ENCODE data around the gene FAM227B. TPM values are rescaled to one million over a fixed set of nuclear protein-coding genes. Genes with fewer than 3 reads are reported as not detected.
"Not testable (repeated sequence)": the region's sequence is repeated elsewhere in the genome, so short reads cannot be mapped to it uniquely, and the experiment has no call there.

The FAM227B gene
- total RNA-seq, 2 donors from 2014 or later: 7.5 to 14.4 TPM

DNA sequence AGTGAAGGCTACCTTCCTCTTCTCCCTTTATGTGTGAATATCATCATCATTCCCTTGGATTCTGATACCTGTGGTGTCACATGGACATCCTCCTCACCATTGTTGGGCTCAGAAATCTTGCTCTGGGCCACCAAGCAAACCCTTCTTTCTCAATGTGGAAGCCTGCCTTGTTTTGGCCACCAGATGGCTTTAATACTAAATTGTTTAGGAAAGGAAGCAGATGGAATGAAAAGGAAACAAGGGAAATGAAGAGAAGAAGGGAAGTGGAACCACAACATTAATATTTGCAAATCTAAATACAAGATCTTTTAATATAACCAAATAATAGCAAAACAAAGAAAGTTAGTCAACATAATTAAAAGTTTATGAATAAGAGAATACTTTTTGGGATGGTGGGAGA, 14.0 kb downstream of the FAM227B start:
- H3K9me3 ChIP-seq: peaks cover 0 to 27% of the 10 kb centered on the region in 2 donors
- no peak overlapping the region for H3K4me3 ChIP-seq
- no peaks in the 10 kb centered on the region for H3K4me1 ChIP-seq
- no peak for TF ChIP-seq CTCF (IDR thresholded peaks at IDR 0.05)
- no peaks in the 10 kb centered on the region for H3K36me3 ChIP-seq
- H3K27me3 ChIP-seq: no peaks in the 10 kb centered on the region
- no peak for DNase-seq (ENCODE audit: low spot score)
- no peak overlapping the region for H3K27ac ChIP-seq

DNA sequence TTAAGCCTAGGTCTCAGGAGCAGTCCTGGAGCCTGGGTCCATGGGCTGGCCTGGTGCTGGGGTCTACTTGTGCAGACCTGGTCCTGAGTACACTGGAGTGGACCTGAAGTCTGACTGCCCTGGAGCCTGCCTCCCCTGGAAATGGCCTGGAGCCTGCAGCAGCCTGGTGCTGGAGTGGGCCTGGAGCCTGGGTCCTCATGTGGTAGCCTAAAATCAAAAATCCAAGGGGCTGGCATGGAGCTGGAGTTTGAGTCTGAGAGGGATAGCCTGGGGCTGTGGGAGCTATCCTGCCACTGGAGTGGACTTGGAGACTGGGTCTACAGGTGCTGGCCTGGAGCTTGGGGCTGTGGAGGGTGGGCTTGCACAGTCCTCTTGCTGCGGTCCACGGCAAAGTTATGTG, 15.0 kb downstream of the FAM227B start:
- Histone ChIP-seq H3K36me3 (no peaks in the 10 kb centered on the region), H3K4me1 (no peaks in the 10 kb centered on the region), H3K27ac (no peak overlapping the region), H3K4me3 (no peak overlapping the region), H3K9me3 (peaks cover 0 to 37% of the 10 kb centered on the region in 2 donors), H3K27me3 (no peaks in the 10 kb centered on the region)
- no peak for DNase-seq (ENCODE audit: low spot score)
- no peak for TF ChIP-seq CTCF (IDR thresholded peaks at IDR 0.05)

DNA sequence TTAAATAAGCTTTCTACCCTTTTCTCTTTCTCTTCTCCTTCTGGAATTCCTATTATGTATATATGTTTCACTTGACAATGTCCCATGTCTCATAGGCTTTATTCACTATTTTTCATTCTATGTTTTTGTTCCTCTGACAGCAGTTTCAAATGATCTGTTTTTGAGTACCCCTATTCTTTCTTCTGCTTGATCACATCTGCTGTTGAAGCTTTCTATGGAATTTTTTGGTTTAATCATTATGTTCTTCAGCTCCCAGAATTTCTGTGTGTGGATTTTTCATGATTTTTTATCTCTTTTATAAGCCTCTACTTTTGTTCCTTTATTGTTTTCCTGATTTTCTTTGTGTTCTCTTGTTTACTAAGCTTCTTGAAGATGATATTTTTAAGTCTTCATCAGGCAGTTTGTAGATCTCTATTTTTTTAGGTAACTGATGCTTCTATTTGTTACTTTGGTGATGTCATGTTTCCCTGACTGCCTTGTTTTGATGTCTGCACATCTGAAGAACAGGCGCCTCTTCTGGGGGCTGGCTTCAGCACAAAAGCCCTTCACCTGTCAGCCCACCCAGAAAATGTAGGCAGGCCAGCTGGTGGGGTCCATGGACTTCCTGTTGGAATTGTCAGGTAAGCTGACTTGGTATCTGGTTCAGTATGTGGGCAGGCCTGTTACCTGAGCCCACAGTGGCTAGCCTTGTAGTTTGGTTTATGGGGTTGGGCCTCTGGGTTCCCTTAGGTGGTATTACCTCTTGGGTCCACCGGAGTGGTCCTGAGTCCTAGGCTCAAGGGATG, 15.8 kb downstream of the FAM227B start:
- Histone ChIP-seq H3K27ac (no peak overlapping the region), H3K4me3 (no peak overlapping the region), H3K9me3 (peaks cover 0 to 44% of the 10 kb centered on the region in 2 donors), H3K36me3 (no peaks in the 10 kb centered on the region), H3K27me3 (no peaks in the 10 kb centered on the region), H3K4me1 (no peaks in the 10 kb centered on the region)
- DNase-seq (ENCODE audit: low spot score): no peak
- no peak for TF ChIP-seq CTCF (IDR thresholded peaks at IDR 0.05)

DNA sequence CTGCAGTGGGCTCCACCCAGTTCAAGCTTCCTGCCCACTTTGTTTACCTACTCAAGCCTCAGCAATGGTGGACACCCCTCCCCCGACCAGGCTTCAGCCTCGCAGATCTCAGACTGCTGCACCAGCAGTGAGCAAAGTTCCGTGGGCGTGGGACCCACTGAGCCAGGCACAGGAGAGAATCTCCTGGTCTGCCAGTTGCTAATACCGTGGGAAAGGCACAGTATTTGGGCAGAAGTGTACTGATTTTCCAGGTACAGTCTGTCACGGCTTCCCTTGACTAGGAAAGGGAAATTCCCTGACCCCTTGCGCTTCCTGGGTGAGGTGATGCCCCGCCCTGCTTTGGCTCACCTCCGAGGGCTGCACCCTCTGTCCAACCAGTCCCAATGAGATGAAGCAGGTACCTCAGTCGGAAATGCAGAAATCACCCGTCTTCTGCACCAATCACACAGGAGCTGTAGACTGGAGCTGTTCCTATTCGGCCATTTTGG, 27.7 kb downstream of the FAM227B start:
- DNase-seq (ENCODE audit: low spot score); H3K4me3 ChIP-seq; H3K4me1 ChIP-seq; H3K27me3 ChIP-seq; H3K36me3 ChIP-seq; H3K27ac ChIP-seq: not testable (repeated sequence)
- peaks cover 0 to 28% of the 10 kb centered on the region in 2 donors for H3K9me3 ChIP-seq

GRCh38 chr15:49589030-49589429, 31.6 kb downstream of the FAM227B start:
- no peaks in the 10 kb centered on the region for H3K9me3 ChIP-seq
- no peak overlapping the region for H3K27ac ChIP-seq
- H3K4me1 ChIP-seq: no peaks in the 10 kb centered on the region
- no peak overlapping the region for H3K4me3 ChIP-seq
- no peak for DNase-seq (ENCODE audit: low spot score)
- no peaks in the 10 kb centered on the region for H3K36me3 ChIP-seq
- no peaks in the 10 kb centered on the region for H3K27me3 ChIP-seq
- no peak for TF ChIP-seq CTCF (IDR thresholded peaks at IDR 0.05)

GRCh38 chr15:49573421-49573820, 47.2 kb downstream of the FAM227B start:
- Histone ChIP-seq H3K4me3 (no peak overlapping the region), H3K9me3 (no peaks in the 10 kb centered on the region), H3K27me3 (no peaks in the 10 kb centered on the region), H3K27ac (no peak overlapping the region), H3K36me3 (no peaks in the 10 kb centered on the region), H3K4me1 (no peaks in the 10 kb centered on the region)
- no peak for TF ChIP-seq CTCF (IDR thresholded peaks at IDR 0.05)
- DNase-seq (ENCODE audit: low spot score): no peak

Data from right atrium auricular region (tissue), 2 donors.